Amniotic stem cell (primary cell): ENCODE measurements around the gene SP140L.
A peak's percentile ranks its signal among the peaks of the same experiment; 100 is the strongest.
"Not testable (repeated sequence)": the region's sequence is repeated elsewhere in the genome, so short reads cannot be mapped to it uniquely, and the experiment has no call there.

Experiments used
- DNase-seq: peaks from one replicate; lab custom pipeline; 2025; lab: John Stamatoyannopoulos, UW

Gene SP140L

DNA sequence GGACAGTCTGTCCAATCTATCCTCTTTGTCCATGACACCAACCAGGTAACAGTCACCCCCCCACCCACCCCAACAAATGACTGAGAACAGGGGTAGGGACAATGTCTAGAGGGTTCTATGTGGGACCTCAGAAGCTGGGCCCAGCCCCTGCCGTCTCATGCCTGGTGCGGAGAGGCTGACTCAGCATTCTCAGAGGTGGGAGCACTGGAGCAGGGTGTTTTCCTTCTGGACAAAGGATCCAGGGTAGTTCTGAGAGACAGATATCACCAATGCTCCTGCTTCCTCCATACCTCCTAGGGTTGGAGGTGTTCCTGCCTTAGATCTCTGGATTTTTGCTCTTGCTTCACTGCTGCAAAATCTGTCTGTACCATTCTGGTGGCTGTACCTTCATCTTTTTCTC is 55.1 kb downstream of the SP140L start:
- no peak for DNase-seq

DNA sequence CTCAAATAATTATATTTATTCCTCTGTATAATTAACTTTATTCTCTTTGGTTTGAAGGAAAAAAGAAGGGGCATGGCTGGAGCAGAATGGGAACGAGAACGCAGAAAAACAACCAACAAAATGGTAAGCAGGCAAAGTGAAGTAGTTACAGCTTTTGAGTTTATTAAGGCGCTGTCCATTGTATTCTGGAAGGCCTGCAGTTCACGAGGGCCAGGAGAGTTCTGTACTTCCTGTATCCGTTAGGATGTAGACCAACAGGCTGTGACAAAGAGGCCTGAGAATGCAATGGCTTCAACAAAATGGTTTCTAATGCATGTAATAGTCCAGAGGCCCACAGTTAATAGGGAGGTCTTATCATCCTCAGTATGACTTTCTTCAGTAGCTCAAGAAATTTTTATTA is 56.5 kb downstream of the SP140L start:
- DNase-seq, result no peak

DNA sequence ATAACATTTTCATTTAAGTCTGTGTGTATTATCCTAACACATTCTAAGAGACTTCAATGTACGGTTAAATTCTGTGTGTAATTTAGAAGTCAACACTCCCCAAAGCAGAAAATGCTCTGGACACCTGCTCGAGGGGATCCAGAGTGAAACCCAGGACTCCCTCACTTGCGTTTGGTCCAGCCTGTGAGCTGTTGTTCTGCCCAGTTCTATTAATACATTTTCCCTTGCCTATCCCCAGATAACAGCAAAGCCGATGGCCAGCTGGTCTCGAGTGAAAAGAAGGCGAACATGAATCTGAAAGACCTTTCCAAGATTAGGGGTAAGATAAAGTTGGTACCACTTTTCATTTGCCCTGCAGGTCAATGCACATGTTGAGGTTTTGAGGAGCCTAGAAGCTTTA is 58.0 kb downstream of the SP140L start:
- DNase-seq, result no peak

DNA sequence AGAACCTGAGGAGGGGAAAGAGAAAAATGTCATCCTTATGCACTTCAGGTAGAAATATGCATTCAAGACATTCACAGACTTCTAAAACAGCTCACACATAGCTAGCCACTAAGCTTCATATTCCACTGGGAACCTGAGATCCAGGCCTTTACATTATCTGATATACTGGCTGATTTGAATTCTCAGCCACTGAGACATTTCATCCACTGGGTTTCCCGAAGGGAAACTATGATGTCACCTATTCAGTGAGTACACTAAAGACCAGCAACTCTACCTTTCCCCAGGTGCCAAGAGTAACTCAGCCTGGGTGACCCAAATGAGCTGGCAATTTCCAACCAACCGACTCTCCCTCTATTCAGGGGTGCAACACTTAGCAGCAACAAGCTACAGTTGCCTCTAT is 67.3 kb downstream of the SP140L start:
- no peak for DNase-seq

DNA sequence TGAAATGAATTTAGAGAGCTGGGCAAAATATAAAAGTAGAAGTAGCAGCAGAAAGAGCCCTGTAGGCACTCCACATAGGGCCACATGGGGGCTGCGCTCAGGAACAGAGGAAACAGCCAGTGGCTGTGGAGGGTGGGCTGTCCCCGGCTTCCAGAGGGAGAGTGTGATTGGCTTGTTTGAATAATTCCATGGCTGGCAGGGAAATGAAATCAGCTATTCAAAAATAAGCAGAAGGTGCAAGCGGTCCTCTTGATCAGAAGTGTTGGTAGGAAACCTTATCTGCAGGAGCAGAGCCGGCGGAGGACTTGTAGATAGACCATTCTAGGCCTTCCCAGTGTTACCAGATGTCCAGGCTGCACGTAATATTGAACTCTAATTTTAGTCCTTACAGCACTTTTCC is 71.7 kb downstream of the SP140L start:
- not testable (repeated sequence) for DNase-seq

DNA sequence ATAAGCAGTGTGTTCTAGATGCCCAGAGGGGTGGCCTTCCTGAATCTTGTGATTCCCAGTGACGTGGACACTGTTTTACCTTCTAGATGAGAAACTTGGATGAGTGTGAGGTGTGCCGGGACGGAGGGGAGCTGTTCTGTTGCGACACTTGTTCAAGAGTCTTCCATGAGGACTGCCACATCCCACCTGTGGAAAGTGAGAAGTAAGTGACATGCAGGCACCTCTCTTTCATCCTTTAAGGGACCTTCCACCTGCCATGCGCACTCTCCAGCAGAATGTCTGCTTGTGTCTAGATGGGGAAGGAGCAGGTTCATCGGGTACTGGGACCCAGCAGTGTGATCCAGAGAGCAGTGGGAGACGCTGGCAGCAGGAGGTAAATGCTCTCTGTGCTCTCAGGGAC is 73.0 kb downstream of the SP140L start:
- DNase-seq, result no peak

DNA sequence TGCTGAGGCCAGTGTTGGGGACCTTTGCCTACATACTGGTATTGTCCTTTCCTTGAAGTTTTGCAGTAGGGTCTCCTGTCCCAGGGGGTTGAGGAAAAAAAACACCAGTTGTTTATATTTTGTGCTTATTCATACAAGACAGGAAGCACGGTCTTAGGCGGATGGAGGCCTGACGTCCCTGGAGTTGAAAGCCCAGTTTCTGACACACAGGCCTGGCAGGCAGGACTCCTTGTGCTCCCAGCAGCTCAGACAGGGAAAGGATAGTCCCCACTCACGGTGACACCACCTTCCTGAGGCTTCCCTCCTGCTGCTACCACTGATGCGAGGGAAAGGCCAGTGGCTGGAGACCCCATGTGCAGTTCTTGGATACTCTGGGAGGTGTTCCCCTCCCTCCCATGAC is 73.5 kb downstream of the SP140L start:
- DNase-seq, result no peak

DNA sequence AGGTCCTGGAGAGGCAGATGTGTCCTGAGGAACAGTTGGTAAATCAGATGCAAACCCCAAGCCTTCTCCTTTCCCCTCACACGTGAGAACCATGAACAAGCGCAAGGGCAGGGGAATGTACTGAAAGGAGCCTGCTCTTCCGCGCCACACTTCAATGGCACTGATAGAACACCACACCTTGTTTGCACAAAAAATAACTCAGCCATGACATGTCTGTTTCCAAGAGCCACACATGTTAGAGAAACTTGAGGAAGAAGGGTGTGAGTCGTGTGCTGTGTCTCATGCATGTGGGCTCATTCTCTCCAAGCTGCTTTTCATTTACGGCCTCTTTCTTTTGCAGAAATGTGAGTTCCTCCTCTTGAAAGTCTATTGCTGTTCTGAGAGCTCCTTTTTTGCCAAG is 74.0 kb downstream of the SP140L start:
- not testable (repeated sequence) for DNase-seq

DNA sequence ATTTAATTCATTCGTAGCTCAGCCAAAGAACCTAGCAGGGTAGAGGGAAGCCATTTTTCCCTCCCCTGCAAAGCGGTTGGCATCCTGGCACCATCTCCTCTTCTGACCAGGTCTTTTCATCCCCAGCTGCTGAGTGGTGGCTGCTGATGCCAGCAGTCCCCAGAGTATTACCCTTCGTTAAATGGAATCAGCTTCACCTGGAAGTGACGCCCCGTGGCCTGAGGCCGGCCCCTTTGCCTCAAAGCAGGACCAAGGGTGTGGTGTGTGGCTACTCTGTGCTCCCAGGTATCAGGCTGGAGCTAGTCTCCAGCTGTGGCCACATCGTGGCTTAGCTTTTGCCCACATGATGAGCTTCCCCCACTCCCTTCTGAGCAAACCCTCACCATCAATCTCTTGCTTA is 76.8 kb downstream of the SP140L start:
- no peak for DNase-seq

DNA sequence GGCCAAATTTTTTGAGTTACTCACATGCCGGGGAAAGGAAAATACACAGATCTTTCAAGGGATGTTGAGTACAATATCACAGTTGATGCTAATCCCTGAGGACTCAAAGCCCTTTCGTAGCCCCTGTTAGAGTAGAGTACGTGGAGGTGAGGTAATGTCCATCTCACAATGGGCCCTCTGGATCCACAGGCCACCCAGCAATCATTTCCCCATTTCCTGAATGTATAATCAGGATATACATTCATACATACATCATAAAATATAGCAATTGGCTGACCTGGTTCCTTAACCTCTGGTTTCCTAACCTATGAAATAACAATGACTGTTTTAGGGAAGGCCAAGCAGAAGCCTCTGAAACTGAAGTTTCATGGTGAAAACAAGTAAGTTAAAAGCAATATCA is 78.8 kb downstream of the SP140L start:
- no peak for DNase-seq

DNA sequence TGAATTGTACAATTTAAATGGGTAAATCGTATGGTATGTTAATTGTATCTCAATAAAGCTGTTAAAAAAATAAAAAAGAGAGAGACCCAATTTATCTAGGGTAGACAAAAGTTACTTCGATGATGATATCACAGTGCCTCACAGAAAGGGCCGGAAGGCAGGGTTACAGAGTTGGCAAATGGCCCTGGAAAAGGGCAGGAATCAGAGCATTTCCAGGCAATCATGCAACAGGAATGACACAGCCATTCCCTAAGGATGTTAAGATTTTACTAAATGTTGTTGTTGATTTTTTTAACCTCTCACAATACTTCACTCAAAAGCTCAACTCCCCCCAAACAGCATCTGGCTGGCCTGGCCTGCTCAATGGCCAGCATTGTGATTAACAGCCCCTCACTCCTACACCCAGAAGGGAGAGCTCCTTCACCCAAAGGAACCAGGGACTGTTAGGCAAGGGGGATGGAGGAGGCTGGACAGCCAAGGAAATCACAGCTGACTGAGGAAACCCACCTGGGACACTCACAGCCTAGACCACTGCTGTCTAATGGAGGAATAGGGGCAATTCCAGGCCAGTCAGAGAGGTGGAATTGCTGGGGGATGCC is 81.3 kb downstream of the SP140L start:
- peak; percentile 73 for DNase-seq

DNA sequence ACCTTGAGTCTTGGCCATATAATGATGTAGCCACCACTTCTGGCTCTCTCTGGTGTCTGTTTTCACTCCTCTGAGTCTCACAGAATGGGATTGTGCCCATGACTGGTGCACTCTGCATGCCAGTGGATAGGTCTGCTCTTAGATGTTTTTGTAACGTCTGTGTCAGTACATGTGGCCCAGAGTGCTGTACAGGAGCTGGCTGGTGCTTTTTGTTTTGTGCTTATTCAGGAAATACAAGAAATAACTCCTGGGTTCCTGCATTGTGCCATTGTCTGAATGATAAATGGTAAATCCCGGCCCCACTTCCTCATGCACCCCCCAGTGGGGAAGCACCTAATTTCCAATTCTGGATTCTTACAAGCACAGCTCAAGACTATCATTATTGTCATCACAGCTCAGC is 82.3 kb downstream of the SP140L start:
- DNase-seq, result not testable (repeated sequence)

DNA sequence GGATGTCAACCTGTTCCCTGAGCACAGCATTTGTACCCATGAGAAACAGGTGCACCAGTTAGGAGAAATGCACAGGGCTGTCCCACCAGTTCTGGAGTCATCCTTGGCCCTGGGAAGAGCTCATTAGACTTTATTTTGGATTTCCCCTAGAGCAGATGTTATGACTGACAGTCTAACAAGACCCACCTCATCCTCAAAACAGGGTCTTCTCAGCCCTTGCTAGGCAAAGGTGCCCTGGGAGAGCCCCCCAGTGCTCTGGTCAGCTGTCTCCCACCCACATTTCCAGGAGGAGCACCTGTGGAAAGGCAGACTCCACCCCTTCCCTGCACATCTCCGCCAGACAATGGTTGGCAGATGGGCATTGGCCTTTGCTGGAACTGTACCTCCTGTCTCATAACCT is 83.3 kb downstream of the SP140L start:
- DNase-seq, result no peak

DNA sequence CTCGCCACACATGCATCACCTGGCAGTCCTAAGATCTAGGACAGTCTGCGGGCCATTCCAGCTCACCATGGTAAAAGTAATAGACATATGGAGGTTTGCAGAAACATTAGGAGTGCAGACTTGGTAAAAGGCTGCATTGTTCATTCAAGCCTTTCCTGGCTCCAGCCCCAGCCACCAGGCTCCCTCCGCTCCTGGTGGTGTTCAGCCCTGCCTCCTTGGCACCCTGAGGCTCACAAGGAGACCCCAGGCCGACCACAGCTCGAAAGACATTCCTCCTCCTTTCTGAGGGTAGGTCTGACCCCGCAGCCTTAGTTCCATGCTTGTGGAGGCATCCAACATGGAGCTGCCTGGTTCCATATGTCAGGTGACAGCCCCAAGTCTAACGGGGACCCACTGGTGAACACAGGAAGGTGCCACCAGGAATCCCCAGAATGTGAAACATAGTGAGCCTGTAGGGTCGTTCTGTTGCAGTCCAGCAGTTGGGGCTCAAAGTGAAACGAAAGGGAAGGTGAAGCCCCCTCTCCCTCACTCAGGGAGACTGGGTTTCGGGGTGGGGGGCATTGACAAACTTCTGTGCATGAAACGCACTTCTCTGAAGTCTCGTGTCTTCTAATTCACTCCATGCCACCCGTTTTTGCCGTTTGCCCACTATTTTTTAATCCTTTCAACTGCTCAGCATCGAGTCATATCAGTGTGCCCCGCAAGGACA is 84.0 kb downstream of the SP140L start:
- DNase-seq, result no peak

DNA sequence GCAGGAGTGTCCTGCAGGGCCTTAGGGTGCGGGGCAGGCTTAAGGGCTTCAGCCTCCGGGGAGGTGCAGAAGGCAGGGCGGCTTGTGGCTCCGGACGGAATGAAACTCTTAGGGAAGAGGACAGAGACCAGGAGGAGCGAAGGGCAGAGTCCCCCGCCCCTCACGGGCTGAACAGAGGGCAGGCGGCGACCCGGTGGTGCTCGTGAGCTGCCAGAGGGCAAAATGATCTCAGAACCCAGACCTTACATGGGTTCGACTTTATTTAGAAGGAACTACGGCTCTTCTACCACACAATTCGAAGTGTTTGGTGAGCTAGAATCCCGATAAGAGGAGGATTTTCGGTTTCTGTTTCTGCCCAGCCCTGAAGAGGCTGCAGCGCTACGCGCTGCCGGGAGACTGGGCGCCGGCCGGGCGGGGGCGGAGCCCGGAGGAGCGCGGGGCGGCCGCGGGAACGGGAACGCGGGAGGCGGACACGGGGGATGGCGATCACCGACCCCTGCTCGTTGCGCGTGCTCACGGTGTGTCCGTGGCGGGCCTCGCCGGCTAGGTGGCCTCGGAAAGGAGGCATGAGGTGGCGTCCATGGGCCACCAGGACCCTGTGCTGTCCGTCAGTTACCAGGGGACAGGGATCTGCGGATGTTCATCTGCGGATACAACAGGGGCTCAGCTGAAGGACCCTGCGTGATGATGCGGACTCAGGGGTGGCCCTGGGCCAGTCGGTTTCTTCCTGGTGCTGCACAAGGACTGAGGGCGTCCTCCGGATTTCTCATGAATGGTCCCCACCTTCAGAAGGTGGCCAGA is 84.8 kb downstream of the SP140L start:
- peak; percentile 23 for DNase-seq

DNA sequence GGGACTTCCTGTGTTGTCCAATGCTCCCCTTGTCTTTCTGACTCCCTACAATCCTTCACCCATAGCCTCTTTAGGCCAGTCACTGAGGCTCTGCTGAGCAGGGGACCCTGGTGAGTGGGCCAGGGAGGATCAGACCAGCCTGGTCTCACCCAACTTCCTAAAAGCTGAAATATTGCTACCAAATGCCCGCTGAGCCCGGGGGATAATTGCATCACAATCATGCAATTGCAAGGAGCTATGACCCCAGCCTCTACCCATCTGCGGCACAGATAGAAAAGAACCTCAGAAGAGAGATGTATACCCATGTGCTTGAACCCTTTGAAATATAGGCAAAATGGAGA is 85.3 kb downstream of the SP140L start:
- no peak for DNase-seq

DNA sequence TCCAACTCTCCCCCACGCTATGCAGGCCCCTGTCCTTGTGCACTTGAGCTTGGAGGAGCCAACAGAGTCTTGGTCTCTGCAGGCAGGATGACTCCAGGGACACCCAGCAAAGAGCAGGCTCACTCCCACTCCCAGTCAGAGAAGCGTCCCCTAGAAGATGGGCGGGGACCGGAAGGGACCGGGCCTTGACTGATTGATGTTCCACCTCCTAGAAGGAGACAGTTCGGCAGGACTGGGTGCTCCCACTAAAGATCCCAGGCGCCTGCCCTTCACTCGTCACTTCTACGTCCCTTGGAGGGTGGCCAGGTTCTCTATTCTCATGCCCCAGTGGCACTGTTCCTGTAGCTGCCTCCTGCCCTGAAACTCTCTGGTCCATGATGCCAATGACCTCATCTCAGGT is 85.9 kb downstream of the SP140L start:
- DNase-seq, result no peak

DNA sequence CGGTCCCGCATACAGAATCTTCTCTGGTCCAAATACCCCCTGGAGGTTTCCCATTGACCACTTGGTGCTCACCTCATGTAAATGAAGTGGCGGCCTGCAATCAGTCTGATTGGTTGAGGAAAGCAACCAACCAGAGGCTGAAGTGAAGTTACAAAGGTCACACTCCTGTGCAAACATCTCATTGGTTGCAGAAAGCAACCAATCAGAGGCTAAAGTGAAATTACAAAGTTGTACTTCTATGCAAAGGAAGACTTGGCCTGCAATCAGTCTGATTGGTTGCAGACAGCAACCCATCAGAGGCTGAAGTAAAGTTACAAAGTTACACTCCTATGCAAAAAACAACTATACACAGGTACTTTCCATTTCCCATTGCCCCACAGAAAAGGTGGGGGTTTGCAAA is 86.5 kb downstream of the SP140L start:
- no peak for DNase-seq

DNA sequence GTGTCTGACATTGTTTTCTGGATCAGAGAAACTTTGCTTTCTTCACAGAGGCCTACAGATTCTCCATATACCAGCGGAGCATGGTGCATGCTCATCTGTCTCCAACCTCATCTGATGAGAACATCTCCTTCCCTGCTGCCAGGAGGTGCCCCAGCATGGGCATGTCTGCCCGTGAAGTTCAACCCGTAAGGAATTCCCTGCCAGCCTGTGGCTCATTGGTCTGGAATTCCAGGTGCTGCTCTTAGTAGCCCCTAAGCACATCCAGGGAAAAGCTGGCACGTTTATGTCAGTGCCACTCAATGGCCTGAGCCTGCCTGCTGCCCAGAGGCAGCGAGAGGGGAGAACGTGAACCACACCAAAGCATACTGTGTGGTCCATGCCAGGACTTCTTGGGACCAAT is 87.3 kb downstream of the SP140L start:
- no peak for DNase-seq

DNA sequence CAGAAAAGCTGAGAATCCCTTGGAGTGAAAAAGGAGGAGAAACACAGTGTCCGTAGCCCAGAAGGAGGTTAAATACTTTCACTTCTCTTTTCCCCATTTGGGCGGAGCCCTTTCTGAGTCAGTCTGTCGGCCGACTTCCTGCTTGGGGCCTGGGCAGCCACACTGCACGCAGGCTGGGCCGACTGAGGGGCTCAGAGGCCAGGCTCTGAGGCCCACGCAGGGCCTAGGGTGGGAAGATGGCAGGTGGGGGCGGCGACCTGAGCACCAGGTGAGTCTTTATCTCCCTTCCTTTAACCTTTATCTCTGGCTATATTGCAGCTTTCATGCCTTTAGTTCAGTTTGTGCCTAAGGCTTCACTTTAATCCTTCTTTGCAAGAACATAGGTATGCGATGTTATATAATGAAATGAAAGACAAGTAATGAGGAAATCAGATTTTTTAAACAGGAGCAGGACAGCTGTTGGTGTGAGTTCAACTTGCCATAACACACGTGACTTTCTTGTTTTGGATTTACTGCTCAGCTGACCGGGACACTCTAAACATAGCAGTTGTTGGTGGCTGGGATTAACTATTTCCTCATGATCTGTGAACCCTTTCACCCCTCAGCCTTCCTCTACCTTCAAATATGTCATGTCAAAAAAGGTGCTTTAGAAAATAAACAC is 89.2 kb downstream of the SP140L start, which contains the start of gene SP100:
Gene SP100 (plus strand): TSS at position 141 of the 661 bp plus-strand sequence. CDS start 96 bp downstream, at position 237.
- DNase-seq, result no peak

DNA sequence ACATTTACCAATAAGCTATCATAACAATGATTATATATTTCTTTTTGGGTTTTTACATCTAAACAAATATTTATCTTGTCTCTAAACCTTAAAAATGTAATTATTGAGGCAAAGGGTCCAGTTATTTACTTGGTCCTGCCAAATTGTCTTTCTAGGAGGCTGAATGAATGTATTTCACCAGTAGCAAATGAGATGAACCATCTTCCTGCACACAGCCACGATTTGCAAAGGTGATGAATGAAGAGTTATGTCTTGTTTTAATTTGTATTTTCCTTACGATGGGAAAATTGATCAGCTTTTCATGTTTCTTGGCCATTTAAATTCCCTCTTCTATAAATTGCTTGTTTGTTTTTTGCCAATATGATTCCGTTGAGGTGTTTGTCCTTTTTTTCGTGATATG is 90.4 kb downstream of the SP140L start:
- no peak for DNase-seq

DNA sequence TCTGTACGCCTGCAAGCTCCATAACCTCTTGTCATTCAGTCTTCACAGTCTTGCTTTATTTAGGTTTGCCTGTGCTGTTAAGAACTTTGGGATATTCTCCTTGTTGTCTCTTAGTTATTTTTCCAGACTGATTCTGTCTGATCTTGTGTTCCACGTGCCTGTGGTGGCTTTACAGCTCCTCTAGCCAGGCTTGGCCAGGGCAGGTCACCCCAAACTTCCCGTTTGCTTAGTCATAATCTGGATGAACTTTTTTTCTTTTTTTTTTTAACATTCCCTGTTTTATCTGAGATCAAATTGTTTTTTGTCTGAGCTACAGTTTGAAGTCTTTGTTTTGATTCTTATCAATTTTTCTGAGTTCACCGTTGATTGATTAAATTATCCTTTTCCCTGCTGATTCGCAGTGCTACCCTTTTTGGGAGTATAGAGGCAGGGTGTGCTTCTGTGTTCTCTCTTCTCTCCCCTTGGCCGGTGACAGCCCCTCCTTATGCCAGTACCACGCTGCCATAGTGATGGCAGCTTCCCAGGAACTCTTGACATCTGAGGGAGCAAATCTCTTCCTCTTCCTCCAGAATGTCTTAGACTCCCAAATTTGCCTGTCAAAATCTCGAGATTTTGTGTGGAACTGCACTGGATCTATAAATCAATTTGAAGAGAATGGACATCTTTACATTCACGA is 91.5 kb downstream of the SP140L start:
- no peak for DNase-seq
